DND-41 (cell line): ENCODE data around the gene FCHO2.

Experiments used
- ATAC-seq: fragments of 200-7000 bp; cut with Tn5 transposase; 3 replicates; pipeline ENCODE4 v1.9.1; 2021; ENCODE audit warnings: low read depth; ENCODE audit not compliant: insufficient read depth
- DNase-seq: peaks from one replicate; pipeline ENCODE4 v3.0.0-alpha.2; 2020
- H2AFZ ChIP-seq: 2 replicates; pipeline ENCODE4 v1.6.0; 2012; ENCODE audit warnings: low read depth, low read length
- H3K27ac ChIP-seq: 2 replicates; pipeline ENCODE4 v1.5.1; 2012; ENCODE audit warnings: low read length, inconsistent platforms
- H3K27me3 ChIP-seq: fragments of 200-600 bp; sonication (generic); 2 replicates; pipeline ENCODE4 v1.6.0; 2012; ENCODE audit warnings: low read length, mild to moderate bottlenecking, inconsistent platforms; ENCODE audit not compliant: insufficient read depth, poor library complexity
- H3K36me3 ChIP-seq: 2 replicates; pipeline ENCODE4 v1.5.1; 2012; ENCODE audit warnings: low read length, inconsistent platforms; ENCODE audit not compliant: insufficient read depth
- H3K4me1 ChIP-seq: 2 replicates; pipeline ENCODE4 v1.5.1; 2012; ENCODE audit warnings: mild to moderate bottlenecking, low read length; ENCODE audit not compliant: insufficient read depth
- H3K4me2 ChIP-seq: 2 replicates; pipeline ENCODE4 v1.6.0; 2012; ENCODE audit warnings: mild to moderate bottlenecking, moderate library complexity, low read length, inconsistent platforms; ENCODE audit not compliant: insufficient read depth
- H3K4me3 ChIP-seq, 2 experiments: fragments of 200-600 bp in 1 of 2; shearing (Covaris generic) in 1 of 2; 2 replicates each; pipeline ENCODE4 v1.5.1; 2012 to 2016; ENCODE audit warnings: inconsistent platforms in 2 of 2, low read length in 2 of 2, mild to moderate bottlenecking in 2 of 2, low read depth in 1 of 2, moderate library complexity in 1 of 2
- H3K79me2 ChIP-seq: 2 replicates; pipeline ENCODE4 v1.6.0; 2012; ENCODE audit warnings: low read length, inconsistent platforms; ENCODE audit not compliant: insufficient read depth
- H3K9ac ChIP-seq: 2 replicates; pipeline ENCODE4 v1.6.0; 2012; ENCODE audit warnings: low read depth, mild to moderate bottlenecking, inconsistent platforms, low read length, moderate library complexity
- H3K9me3 ChIP-seq: 2 replicates; pipeline ENCODE4 v1.5.1; 2012; ENCODE audit warnings: low read length, moderate library complexity, mild to moderate bottlenecking, inconsistent platforms; ENCODE audit not compliant: insufficient read depth, severe bottlenecking
- H4K20me1 ChIP-seq: 2 replicates; pipeline ENCODE4 v1.6.0; 2012; ENCODE audit warnings: low read length; ENCODE audit not compliant: insufficient read depth
- EZH2 ChIP-seq: IDR thresholded peaks from 3 replicates; pipeline ENCODE4 v1.6.1; 2012; ENCODE audit warnings: borderline replicate concordance, low read depth, mild to moderate bottlenecking, moderate library complexity, low read length, inconsistent platforms; ENCODE audit not compliant: severe bottlenecking
- TF ChIP-seq, protein P1 (sequence below): IDR thresholded peaks from 2 replicates; pipeline ENCODE4 v1.5.1; 2012; ENCODE audit warnings: borderline replicate concordance, low read length, moderate library complexity, mild to moderate bottlenecking; ENCODE audit not compliant: poor library complexity, severe bottlenecking; ENCODE audit errors: extremely low read depth

FCHO2 gene

DNA sequence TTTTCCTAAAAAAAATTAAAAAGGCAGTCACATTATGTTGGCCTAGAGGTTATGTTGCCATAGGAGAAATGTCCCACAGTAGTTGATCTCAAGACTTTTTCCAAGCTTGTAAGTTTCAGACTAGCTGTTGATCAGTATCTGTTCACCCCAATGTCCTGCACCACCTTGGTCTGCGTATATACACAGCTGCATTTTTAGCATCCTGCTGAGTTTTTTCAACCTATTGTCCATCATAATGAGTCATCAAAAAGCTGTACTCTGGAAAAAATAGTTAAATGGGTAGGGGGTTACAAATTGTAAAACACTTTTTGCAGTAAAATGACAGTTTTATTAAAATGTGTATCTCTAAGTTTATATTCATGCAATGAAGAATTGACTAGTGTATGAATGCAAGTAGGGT, 111.4 kb downstream of the FCHO2 start:
- no peak for ATAC-seq
- Histone ChIP-seq H3K27ac (no peak overlapping the region), H3K4me2 (no peak overlapping the region), H4K20me1 (no peaks in the 10 kb centered on the region), H3K4me1 (no peaks in the 10 kb centered on the region), H3K27me3 (no peaks in the 10 kb centered on the region), H2AFZ (no peak overlapping the region), H3K4me3 (no peak overlapping the region), H3K36me3 (no peaks in the 10 kb centered on the region), H3K9me3 (no peaks in the 10 kb centered on the region), H3K9ac (no peak overlapping the region), H3K79me2 (no peaks in the 10 kb centered on the region)
- TF ChIP-seq EZH2, result no peak
- TF ChIP-seq, protein P1, sequence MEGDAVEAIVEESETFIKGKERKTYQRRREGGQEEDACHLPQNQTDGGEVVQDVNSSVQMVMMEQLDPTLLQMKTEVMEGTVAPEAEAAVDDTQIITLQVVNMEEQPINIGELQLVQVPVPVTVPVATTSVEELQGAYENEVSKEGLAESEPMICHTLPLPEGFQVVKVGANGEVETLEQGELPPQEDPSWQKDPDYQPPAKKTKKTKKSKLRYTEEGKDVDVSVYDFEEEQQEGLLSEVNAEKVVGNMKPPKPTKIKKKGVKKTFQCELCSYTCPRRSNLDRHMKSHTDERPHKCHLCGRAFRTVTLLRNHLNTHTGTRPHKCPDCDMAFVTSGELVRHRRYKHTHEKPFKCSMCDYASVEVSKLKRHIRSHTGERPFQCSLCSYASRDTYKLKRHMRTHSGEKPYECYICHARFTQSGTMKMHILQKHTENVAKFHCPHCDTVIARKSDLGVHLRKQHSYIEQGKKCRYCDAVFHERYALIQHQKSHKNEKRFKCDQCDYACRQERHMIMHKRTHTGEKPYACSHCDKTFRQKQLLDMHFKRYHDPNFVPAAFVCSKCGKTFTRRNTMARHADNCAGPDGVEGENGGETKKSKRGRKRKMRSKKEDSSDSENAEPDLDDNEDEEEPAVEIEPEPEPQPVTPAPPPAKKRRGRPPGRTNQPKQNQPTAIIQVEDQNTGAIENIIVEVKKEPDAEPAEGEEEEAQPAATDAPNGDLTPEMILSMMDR, result no peak
- no peak for DNase-seq

DNA sequence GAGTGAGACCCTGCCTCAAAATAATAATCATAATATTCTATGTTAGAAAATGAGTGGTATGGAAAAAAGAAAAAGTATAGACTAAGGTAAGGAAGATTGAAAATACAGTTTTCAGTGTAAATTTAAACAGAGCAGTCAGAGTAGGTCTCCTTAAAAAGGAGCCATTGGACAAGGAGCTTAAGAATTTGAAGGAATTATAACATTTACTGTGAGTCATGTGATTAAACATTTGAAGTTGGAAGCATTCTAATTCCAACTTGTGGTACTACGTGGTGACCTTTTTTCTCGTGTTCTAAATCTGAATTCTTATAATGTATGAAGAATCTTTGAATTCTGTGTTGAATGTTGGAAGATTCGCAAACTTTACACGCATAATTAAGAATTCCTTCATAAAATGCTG, 125.3 kb downstream of the FCHO2 start:
- Histone ChIP-seq H2AFZ (no peak overlapping the region), H3K9ac (no peak overlapping the region), H3K36me3 (no peaks in the 10 kb centered on the region), H3K4me2 (no peak overlapping the region), H3K27me3 (peaks cover 5% of the 10 kb centered on the region), H3K27ac (no peak overlapping the region), H4K20me1 (no peaks in the 10 kb centered on the region), H3K4me3 (no peak overlapping the region), H3K9me3 (no peaks in the 10 kb centered on the region), H3K79me2 (no peaks in the 10 kb centered on the region), H3K4me1 (no peaks in the 10 kb centered on the region)
- TF ChIP-seq EZH2, result no peak
- TF ChIP-seq, protein P1, result no peak
- no peak for DNase-seq
- no peak for ATAC-seq

DNA sequence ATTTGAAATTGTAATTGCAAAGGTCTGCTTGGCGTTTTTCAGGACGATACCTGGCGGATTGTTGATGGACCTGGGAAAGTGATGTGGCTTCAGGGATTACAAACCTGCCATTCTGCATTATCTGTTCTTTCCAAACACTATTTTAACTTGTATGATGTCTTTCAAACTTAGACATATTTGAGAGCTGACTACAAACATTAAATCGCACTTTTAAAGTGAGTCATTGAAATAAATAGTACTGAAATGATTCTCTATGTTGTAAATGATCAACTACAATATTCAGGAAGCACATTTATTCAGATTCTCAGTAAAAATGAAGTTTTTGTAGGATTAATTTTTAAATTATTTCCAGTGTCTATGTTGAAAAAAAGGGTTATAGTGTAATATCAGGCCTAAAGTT, 132.2 kb downstream of the FCHO2 start:
- no peaks in the 10 kb centered on the region for H3K4me1 ChIP-seq
- H3K27ac ChIP-seq, result no peak overlapping the region
- H3K27me3 ChIP-seq, result no peaks in the 10 kb centered on the region
- H4K20me1 ChIP-seq, result no peaks in the 10 kb centered on the region
- TF ChIP-seq EZH2, result no peak
- TF ChIP-seq, protein P1, result no peak
- no peaks in the 10 kb centered on the region for H3K36me3 ChIP-seq
- H3K4me3 ChIP-seq, result no peak overlapping the region
- H3K79me2 ChIP-seq, result no peaks in the 10 kb centered on the region
- no peak for ATAC-seq
- no peak overlapping the region for H3K4me2 ChIP-seq
- no peak overlapping the region for H2AFZ ChIP-seq
- H3K9ac ChIP-seq, result no peak overlapping the region
- DNase-seq, result no peak
- no peaks in the 10 kb centered on the region for H3K9me3 ChIP-seq

DNA sequence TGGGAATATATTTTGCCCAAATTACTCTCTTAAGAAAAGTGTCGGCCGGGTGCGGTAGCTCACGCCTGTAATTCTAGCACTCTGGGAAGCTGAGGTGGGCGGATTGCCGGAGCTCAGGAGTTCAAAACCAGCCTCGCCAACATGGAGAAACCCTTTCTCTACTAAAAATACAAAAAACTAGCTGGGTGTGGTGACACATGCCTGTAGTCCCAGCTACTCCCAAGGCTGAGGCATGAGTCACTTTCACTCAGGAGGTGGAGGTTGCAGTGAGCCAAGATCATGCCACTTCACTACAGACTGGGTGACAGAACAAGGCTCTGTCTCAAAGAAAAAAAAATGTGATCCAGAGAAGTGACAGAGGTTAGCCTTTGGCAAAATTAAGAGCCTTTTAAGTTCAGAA, 138.1 kb downstream of the FCHO2 start:
- Histone ChIP-seq H3K27me3 (peaks cover 2% of the 10 kb centered on the region), H3K4me1 (no peaks in the 10 kb centered on the region), H3K36me3 (no peaks in the 10 kb centered on the region), H3K79me2 (no peaks in the 10 kb centered on the region), H3K4me3 (no peak overlapping the region), H3K4me2 (no peak overlapping the region), H4K20me1 (no peaks in the 10 kb centered on the region), H3K27ac (no peak overlapping the region), H3K9ac (no peak overlapping the region), H3K9me3 (peaks cover 5% of the 10 kb centered on the region), H2AFZ (no peak overlapping the region)
- DNase-seq, result no peak
- TF ChIP-seq, protein P1, result no peak
- no peak for TF ChIP-seq EZH2
- ATAC-seq, result no peak
